HG03558 (cell line): ENCODE data around the gene DDAH1.

Source experiments
- ATAC-seq: cut with Tn5 transposase; IDR thresholded peaks from one replicate; pipeline ENCODE4 v1.9.1; 2021; ENCODE audit warnings: moderate number of reproducible peaks; ENCODE audit not compliant: unreplicated experiment; ENCODE audit errors: extremely low read depth

DDAH1 gene

DNA sequence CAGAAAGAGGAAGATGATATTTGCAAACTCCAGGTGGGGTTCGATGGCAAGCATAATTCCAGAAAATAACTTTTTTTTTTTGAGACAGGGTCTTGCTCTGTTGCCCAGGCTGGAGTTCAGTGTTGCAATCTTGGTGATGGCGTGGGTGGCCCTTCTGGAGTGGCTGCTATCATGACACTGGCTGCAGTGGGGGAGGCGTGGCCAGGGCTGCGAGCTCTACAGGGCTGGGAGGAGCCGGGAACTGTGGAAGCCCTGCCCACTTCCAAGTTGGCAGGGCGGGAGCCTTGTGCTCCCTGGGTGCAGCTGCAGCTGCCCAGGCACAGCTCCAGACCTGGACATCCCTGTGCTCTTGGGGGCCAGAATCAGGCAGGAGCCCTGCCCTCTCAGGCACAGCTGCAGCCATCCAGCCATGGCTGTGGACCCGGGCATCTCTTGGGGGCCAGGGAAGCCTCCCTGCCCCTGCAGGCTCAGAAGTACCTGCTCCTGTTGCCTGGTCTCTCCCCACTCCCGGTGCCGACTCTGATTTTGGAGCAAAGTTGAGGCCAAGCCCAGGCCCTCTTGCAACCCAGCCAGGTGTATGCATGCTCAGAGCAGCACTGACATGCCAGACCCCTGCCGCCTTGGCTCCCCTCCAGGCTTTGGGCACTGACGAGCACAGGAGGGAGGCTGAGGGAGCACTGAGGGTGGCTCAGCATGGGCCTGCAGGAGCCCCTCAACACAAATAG is 181.3 kb downstream of the DDAH1 start:
- ATAC-seq, result no peak

DNA sequence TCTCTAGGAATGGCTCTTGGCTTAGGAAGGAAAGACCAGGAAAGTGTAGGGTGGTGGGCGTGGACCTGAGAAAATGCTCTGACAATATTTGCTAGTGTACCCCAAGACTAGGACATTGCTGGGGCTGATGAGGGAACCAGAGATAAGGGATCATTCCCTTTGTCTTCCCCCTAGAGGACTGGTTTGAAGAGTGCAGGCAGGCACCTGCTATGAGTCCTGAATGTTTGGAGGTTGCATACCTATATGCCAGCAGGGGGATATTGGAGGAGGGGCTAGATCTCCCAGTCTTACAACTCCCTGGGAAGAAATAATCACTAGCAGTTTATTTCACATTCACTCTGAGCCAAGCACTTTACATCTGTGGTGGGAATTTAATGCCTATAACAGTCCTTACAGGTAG is 182.5 kb downstream of the DDAH1 start:
- no peak for ATAC-seq

DNA sequence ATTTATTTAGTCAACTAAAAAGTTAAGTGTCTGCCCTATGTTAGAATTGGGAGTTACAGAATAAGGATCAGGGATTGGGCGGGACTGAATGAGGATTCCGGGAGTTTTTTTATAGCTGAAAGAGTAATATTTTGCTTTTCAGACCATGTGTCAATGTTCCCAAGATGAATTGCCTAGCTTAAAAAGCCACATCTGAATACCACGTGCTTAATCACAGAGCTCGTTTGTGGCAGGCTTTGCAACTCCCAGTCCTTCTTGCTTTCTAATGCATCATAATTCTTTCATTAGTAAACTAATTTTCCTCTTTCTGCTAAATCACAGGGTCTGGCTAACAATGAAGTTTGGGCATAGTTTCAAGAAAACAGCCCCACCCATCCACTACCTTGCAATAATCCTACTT is 184.3 kb downstream of the DDAH1 start:
- no peak for ATAC-seq

DNA sequence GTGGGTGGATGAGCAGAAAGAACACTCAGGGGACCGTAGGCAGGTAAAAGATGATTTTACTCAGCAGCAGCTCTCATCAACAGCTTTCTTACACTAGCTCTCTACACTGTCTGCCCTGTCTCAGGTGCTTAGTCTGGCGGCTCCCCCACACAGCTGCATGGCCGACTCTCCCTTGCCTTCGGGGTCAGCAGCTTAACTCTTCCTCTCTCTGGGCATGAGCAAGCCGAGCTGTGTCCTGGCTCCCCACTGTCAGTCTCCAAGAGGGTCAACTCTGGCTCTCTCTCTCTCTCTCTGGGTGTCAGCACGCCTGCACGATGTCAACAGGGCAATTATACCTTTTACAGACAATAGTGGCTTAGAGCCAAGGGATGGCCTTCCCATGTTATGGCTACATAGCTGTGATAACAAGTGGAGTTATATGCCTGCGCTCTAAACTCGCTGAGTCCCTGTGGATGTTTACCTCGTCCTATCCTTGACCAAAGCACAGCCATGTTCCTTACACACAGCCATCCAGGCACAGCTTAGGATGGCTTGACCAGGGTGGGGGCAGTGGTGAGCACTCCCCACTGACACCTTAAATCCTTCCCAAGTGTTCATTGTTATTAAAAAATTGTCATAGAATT is 185.4 kb downstream of the DDAH1 start:
- ATAC-seq, result no peak

DNA sequence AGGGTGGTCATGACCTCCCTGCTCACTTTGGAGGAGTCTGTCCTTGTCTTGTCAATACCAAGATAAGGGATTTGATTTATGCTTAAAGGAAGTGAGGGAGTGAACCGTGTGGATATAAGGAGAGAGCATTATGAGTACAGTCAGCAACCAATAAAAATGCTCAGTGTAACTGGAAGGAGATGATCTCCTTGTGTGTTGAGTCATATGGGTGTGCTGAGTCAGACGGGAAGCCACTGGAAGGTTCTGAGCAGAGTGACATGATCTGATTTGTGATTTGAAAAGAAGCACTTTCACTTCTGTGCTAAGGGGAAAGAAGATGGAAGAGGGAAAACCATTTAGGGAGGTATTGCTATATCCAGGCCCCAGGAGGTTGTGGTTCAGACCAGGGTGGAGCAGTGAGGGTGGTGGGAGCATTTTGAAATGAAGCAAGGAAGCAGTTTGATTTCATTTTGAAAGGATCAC is 186.1 kb downstream of the DDAH1 start:
- no peak for ATAC-seq

DNA sequence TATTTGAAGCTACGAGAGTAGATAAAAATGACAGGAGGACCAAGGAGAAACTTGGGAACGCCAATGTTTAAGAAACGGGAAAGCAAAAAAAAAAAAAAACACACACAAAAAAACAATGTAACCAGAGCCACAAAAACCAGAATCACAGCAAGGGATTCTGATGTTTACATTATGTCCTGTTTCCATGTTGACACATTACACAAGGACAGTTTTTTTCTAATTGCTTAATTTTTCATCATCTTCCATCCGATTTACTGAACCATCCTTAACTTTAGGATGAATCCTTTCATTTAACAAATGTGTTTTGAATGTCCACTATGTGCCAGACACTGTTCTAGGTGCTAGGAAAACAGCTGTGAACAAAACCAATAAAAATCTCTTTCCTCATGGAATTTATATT is 187.2 kb downstream of the DDAH1 start:
- no peak for ATAC-seq

DNA sequence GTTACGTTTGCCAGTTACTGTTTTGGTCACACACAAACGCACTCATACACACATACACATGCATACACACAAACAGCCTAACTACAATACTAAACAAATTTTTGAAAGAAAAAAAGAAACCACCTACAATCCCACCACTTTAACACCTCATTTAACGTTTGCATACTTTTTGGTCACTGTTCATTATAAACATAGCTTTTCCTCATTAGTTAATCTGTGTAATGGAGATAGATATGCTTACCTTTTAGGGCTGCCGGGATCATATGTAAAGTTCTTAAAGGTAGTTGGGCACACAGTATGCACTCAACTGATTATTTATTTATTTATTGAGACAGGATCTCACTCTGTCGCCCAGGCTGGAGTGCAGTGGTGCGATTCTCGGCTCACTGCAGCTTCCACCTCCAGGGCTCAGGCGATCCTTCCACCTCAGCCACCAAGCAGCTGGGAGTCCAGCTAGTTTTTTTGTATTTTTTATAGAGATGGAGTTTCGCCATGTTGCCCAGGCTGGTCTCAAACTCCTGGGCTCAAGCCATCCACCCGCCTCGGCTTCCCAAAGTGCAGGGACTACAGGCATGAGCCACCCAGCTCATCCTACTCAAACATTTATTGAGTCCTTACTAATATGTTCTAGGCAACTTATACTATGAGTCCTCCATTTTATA is 187.8 kb downstream of the DDAH1 start:
- no peak for ATAC-seq

DNA sequence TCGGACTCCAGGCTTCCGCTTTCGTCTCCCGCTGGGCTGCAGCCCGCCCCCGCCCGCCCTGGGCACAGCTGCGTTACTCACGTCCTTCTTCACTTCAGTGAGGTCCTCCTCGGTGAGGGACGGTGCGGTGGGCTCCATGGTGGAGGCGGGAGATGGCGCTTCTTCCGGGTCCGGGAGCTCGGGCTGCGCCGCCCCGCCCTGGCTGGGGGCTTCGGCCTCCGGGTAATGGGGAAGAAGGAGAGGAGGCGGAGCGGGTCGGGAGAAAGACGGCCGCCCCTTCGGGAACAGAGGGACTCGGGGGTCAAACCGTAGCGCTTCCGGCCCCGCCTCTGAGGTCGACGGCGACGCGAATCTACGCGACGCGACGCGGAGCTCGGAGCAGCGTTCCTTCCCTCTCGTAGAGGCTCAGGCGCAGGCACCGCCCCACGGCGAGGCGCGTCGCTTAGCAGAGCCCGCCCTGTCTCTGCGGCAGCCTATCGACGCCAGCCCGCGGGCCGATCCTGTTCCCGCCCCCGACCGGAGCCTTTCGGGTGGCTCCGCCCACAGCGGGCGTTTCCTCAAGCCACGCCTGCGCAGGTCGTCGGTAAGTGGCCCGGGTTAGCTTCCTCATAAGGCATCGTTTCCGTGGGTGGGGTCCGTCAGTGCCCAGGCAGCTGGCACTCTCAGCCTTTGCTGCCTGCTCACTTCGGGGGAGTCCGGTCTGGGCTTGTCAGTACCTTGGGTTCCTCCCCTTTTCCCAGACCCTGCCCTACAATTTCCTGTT is 188.6 kb downstream of the DDAH1 start, which contains the start of gene BCL10:
BCL10 (minus strand) TSS at position 418 of the 763 bp plus-strand sequence; CDS start at position 138, 280 bp downstream.
- ATAC-seq, result peak; percentile 94

DNA sequence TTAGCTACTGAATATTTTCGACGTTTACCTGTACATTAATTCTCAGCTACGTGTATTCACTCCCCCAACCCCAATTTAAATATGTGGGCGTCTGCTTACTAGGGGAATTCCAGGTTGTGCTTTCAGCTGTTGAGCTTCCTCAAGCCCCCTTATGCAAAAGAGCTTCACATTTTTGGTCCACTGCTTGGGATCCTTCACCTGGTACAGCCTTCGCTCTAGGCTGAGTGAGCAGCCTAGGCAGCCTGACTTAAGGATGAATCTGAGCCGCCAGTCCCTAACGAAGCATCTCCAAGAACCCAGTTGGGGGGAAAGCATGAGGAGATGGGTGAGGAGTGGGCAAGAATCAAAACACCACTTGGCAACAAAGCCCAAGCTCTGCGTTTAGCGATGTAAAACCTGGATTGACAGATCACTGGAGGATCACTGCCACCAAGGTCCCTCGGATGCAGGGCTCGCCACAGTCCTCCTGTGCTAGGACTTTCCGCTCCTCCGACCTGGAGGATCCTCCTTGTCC is 189.2 kb downstream of the DDAH1 start:
- ATAC-seq, result no peak

DNA sequence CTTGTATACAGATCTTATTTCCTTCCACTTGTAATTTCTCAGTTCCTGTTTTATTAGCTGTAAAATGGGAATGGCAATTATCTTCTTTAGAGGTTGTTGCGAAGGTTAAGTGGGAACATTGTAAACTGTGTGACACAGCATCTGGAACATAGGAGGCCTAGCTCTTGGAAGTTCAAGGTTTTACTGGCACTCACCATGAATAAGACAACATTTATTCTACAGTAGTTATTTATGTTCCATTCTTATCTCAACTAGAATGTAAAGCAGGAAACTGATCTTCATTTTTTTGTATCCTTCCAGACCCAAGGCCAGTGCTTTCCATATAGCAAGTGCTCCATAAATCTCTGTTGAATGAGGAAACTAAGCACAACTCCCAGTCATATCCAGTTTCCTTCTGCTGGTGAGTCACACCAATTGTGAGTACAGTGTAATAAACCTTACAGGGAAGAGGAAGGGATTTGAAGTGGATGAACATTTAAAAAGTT is 189.9 kb downstream of the DDAH1 start:
- no peak for ATAC-seq

DNA sequence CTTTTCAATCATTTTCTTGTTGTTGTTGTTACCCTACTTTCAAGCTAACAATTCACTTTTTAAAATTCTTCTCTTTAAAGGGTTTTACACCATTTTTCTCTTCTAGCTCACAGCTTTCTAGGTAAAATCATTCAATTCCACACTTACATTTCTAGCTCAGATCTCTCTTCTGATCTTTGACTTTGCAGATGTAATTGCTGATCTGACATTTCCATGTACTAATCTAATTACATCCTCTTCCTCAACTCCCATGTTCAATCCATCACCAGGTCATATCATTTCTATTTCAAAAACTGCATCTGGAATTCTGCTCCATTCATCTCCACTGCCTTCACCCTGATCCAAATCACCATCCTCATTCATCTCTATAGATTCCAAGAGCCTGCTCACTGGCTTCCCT is 191.6 kb downstream of the DDAH1 start:
- no peak for ATAC-seq

DNA sequence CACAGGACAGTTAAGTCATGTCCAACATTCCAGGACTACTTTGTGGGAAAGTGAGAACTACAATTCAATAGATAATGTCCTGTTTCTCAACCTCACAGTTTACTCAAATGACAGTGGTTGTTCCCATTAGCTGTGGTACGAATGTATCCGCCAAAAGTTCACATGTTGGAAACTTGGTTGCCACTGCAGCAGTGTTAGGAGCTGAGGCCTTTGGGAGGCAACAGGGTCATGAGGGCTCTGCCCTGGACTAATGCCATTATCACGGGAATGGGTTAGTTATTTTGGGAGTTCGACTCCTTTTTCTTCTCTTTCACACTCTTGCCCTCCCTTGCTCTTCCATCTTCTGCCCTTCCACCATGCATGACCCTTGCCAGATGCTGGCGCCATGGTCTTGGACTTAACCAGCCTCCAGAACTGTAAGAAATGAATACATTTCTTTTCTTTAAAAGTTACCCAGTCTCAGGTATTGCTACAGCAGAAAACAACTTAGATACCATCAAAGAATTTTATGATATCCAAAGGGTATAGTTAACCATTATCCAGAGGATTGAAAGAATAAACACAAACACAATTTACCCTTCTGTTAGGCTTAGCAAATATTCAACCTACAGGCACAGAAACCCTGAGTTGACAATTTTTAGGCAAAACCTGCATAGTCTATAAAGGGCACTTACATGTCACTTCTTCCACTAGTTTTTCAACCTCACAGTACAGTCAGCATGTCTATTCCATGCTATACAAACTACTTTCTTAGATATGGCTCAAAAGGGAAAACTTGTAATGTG is 196.0 kb downstream of the DDAH1 start:
- no peak for ATAC-seq
